8988T (cell line): ENCODE measurements around the gene OTUD7B.
"Not testable (repeated sequence)": the region's sequence is repeated elsewhere in the genome, so short reads cannot be mapped to it uniquely, and the experiment has no call there.

Experiments used
- DNase-seq: peaks from one replicate; pipeline ENCODE4 v3.0.0; 2011

OTUD7B gene

DNA sequence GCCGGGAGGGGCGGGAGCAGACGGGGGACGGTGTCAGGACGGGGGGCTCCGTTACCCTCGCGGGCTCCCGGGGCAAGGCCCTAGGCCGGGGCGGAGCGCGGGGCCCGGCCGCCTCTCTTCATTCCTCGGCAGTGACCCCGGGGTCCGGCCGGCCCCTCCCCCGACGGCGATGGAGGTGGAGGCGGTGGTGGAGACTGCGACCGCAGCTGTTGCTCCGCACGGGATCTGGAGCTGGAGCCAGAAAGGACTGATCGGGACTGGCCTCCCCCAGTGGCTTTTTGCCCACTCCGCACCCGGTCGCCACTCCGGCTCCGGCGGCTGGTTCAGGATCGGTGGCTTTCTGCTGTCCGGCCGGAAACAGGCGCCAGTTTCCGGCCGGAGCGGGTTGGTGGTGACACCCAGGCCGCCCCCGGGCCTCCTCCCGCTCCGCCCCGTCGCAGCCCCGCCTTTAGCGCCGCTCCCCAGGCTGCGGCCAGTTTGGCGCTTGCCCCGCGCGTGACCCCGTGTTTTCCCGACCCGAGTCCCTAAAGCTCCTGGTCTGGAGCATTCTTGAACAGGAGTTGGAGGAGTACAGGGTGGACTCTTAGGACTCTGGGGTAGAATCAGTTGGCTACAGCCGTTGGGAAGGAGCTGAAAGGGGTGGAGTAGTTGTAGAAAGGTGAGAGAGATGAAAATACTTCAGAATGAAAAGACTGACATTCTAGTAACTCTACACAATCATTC lies at the start of gene OTUD7B:
TSS of gene OTUD7B (minus strand) at position 334 of the 723 bp plus-strand sequence. CDS start 33,216 bp downstream, outside the sequence.
- DNase-seq: peak; percentile 63

DNA sequence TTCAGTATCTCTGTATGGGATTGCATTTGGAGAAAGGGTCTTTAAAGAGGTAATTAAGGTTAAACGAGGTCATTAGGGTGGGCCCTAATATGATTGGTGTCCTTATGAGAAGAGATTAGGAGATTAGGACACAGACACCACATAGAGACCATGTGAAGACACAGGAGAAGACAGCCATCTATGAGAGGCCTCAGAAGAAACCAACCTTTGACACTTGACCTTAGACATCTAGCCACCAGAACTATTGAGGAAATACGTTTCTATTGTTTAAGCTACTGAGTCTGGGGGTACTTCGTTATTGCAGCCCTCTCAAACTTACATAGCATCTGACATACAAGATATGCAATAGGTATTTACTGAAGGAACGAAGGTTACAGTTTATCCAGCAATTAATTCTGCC lies 49.7 kb upstream of the OTUD7B start:
- no peak for DNase-seq

DNA sequence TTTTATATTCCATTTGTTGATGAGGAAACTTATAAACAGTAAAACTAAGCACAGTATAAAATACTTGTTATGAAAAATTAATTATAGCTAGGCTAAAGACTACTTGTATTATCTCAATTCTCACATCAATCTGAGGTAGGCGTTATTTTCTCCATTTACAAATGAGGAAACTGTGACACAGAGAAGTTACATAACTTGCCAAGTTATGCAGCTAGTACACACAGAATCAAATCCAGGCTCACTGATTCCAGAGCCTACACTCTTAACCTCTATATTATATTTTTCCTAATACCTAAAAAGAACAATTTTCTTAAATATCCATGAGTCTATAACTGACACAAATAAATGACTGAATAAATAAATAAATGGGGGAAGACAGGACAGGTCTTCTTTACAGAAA lies 45.9 kb upstream of the OTUD7B start:
- no peak for DNase-seq

DNA sequence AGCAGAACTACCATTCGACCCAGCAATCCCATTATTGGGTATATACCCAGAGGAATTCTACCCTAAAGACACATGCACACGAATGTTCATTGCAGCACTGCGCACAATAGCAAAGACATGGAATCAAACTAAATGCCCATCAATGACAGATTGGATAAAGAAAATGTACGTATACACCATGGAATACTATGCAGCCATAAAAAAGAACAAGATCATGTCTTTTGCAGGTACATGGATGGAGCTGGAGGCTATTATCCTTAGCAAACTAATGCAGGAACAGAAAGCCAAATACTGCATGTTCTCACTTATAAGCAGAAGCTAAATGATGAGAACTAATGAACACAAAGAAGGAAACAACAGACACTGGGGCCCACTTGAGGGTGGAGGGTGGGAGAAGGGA lies 45.0 kb upstream of the OTUD7B start:
- DNase-seq: not testable (repeated sequence)

DNA sequence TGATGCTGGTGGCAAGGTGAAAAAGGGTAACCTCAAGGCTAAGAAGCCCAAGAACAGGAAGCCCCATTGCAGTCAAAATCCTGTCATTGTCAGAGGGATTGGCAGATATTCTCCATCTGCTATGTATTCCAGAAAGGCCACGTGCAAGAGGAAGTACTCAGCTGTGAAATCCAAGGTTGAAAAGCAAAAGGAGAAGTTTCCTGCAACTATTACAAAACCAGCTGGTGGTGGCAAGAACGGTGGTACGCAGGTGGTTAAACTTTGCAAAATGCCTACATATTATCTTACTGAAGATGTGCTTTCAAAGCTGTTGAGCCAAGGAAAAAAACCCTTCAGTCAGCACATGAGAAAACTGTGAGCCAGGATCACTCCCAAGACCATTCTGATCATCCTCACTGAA lies 43.4 kb upstream of the OTUD7B start:
- no peak for DNase-seq

DNA sequence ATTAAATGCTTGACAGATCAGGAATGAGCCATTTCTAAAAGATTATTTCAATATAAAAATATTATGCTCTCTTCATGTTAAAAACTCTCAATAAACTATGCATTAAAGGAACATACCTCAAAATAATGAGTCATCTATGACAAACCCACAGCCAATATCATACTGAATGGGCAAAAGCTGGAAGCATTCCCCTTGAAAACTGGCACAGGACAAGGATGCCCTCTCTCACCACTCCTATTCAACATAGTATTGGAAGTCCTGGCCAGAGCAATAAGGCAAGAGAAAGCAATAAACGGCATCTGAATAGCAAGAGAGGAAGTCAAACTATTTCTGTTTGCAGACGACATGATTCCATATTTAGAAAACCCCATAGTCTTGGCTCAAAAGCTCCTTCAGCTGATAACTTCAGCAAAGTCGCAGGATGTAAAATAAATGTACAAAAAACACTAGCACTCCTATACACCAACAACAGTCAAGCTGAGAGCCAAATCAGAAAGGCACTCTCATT lies 41.4 kb upstream of the OTUD7B start:
- not testable (repeated sequence) for DNase-seq

DNA sequence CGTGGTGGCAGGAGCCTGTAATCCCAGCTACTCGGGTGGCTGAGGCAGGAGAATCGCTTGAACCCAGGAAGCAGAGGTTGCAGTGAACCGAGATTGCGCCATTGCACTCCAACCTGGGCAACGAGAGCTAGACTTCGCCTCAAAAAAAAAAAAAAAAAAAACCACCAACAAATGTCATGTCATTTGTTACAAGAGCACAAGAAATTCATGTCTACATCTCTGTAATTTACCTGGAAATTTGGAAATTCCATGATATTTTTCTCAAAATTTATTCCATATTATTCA lies 40.5 kb upstream of the OTUD7B start:
- no peak for DNase-seq

DNA sequence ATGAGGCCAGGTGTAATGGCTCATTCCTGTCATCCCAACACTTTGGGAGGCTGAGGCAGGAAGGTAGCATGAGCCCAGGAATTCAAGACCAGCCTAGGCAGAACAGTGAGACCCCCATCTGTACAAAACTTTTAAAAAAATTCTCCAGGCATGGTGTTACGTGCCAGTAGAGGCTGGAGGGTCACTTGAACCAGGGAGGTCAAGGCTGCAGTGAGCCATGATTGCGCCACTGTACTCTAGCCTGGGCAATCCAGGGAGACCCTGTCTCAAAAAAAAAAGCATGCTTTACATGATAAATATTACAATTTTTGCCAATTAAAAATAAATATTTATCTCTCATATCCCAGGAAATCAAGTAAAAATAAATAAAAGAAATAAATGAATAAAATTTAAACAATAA lies 39.4 kb upstream of the OTUD7B start:
- DNase-seq: no peak

DNA sequence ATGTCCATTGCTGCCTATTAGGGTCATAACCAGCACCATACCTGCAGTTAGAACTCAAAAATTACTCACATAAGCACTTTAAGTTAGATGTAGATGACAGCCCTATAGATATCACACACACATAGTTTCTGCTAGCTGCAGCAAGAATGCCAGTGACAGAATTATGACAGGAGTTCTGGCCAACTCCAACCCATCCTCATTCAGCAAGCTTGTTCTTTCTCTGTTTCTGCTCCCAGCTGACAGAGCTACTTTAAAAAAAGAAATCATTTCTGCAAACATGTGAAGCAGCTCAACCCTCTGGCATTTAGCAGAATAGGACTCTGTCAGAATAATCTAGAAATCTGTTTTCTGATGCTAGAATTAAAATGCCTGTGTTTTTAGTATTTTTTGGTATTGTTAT lies 23.8 kb upstream of the OTUD7B start:
- no peak for DNase-seq

DNA sequence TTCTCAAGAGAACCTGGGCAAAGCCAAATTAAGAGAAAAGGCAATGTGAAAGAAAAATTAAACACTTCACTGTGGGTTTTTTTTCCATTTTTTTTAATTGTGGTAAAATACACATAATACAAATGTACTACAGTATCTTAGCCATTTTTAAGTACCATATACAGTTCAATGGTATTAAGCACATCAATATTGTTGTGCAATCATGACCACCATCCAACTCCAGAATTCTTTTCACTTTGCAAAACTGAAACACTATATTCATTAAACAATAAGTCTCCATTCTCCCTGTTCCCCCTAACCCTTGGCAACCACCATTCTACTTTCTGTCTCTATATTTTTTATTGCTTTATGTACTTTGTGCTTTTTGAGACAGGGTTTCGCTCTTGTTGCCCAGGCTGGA lies 17.8 kb upstream of the OTUD7B start:
- DNase-seq: no peak

DNA sequence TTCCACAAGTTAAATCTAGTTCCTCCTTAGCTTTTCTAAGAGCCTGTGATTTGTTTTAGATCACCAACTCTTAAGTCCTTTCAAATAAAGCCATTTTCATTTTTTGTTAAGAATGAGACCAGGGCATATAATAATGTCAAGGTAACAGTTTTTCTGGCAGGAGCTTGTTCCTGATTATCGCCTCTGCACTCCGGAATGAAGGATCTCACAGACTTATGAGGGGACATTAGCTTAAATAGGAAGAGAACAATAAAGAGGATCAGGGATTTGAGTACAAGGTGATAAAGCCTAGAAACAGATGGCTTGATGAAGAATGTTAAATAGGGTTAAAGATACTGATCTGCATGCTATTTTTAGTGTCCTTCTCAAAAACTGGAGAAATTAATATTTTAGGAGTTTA lies 13.6 kb upstream of the OTUD7B start:
- DNase-seq: no peak

DNA sequence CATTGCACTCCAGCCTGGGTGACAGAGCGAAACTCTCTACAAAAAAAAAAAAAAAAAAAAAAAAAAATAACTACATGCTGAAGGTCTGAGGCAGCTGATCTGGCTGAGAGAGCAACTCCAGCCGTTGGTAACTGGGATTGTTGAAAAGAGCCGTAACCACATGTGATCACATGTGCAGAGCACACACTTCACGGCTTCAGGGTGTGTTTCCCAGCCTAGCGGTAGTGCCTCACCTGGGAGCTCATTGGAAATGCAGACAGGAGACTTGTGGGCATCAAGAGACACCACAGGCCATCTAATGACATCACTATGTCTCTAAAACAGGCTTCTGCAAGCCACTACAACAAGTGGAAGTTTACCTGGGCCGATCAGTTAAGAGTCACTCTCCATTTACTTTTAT lies 11.8 kb upstream of the OTUD7B start:
- DNase-seq: no peak

DNA sequence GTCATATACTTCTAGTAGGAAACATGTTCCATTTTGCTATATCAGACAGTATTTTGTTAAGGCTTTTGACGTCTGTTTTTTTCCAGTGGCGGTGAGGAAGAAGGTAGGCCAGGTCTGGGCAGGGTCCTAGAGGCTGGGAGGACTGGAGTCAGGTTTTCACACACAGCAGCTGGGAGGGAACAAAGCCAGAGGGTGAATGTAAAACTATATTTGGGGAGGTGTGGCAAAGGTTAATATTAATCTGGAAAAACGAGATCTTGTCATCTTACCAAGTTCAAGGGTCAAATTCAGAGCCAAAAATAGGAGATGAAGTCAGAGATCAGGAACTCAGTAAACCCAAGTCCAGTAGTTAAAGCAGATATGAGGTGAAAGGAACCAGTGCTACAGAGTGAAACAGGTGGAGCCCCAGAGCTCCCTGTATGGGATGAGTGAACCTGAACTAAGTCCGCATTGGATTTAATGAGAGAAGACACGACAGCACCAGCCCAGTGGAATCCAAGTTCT lies 10.7 kb upstream of the OTUD7B start:
- no peak for DNase-seq

DNA sequence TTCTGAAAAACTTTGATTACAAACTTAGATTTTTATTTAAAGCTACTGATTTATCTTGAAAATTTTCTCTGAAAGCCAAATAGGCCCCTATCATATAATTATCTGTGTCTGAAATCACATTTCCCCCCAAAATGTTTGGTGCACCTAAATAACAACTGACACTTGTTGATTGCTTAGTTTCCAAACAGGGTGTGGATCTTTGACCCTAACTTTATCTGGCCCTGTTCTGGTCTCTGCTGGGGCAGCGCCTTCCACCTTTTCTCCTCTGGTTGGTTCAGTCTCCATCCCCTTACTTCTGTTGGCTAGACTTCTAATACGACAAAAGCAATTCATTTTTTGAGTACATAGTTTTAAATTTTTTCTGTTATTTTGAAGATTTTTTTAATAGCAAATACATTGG lies 10.2 kb upstream of the OTUD7B start:
- DNase-seq: no peak

DNA sequence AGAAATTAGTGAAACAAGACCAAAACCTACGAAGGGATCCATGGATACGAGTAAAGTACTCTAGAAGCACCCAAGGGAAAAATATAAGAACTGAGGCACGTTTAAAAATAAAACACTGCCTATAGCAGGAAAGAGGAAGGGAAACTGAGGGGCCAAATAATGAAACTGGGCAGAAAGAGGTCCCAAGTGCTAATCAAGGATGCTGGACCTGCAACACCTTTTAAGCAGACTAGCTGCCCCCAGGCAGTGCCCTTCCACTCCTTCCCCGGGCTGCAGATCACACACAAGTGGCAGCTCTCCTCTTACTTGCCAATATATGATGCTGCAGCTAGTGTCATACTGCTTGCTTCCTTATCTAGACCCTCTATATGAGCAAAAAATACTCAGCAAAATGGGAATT lies 7.6 kb upstream of the OTUD7B start:
- DNase-seq: no peak

DNA sequence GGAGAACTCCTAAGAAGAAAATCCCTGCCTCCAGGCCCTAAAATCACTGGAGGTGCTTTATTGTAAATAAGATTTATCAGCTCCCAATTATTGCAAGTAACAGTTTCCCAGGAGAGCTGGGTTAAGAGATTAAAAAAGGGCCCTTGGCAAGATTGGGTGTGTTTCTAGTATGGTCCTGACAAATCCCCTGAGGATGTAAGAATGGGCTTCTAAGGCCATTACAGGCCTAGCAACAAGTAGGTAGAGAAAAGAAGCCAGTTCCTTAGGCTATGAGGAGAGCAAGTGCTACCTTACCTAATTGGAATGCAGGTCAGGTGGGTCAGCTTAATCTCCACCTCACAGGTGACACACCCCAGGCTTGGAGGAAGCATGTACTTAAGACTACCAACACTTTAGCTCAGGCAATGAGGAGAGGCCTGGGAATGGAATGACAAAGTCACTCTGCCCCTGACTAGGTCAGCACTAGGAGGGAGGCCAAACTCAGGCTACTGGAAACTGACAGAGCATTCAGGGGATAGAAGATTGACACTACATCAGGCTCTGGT lies 6.8 kb upstream of the OTUD7B start:
- DNase-seq: no peak

DNA sequence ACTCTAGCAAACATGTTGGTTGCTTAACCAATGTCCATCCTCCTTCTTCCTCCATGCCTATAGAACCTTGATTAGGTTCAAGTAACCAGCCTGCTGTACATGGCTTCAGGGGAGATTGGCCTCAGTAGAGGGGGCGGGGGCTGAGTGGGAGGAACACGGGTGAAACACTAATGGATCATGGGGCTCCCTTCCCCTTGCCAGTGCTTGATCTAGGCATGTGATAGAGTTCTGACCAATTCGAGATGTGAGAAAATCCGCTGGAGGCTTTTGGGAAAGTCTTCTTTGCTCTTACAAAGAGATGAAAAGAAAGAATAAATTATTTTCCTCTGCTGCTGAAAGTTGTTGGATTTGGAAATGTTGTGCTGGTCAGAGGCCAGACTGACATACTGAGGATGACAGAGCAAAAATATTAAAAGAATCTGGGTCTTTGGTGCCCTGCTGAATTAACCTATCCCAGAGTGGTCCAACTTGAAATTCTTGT lies 5.2 kb upstream of the OTUD7B start:
- no peak for DNase-seq

DNA sequence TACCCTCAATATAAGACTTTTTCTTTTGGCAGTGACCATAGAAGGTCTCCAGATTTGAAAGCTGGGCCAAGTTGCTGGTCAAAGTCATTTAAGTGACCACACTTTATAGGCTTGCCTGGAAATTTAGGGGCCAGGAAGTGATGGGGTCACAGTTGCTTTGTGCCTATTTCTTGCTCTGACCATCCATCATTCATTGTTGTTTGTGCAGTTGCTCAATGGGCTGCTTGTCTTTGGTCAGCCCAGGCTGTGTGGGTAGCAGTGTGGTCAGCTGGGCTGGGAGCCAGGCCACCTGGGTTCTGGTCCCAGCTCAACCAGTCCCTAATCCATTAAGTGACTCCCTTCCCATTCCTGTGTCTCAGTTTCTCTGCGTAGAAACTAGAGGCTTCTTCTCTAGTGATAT lies 2.1 kb upstream of the OTUD7B start:
- no peak for DNase-seq

DNA sequence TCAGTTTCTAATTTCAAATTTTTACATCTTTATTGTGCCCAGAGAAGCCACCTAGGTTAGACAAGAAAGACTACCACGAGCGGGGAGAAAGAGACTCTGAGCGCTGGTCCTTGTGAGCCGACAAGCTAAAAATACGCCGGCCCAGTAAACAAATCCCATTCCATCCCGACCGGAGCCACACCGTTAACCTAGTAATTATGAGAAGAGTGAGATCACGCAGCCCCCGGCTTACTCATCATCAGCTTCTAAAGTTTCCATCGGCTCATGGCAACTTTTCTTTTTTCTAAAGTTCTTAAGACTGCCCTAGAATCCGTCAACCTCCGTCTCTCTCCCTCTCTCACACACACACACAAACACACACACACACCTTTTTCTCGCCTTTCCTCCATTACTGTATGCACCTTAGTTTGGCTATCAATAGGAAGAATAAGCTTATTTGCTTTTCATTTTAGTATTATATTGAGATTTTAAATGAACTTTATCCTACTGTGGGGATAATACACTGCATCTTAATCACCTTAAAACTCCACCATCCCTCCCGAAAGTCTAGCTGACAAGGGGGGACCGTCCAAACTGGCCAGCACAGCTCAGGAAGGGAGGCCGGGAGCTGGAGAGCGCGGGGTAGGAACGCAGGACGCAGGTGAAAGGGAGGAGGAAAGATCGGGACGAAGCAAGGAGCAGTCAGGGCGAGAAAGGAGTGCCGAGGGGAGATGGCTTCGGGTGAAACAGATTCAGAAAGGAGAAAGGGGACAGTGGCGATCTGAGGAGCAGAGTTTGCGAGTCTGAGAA lies 728 bp downstream of the OTUD7B start:
- peak; percentile 15 for DNase-seq

DNA sequence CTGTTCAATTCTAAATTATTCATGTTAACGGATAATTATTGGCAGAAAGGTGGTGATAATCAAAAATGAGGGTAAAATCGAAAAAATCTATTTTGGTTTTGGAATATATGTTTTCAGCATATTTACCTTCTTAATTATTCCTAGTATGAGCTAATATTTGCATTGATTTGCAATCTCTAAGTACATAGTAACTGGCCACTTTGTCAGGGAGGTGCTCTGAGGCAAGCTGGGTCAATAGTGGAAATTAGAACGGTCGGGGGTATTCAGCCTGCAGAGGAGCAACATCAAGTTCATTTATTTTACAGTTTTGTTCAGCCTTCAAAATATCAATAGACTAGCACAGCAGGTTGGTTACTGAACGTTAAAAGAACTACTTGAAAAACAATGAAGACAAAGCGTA lies 1.8 kb downstream of the OTUD7B start:
- DNase-seq: no peak

DNA sequence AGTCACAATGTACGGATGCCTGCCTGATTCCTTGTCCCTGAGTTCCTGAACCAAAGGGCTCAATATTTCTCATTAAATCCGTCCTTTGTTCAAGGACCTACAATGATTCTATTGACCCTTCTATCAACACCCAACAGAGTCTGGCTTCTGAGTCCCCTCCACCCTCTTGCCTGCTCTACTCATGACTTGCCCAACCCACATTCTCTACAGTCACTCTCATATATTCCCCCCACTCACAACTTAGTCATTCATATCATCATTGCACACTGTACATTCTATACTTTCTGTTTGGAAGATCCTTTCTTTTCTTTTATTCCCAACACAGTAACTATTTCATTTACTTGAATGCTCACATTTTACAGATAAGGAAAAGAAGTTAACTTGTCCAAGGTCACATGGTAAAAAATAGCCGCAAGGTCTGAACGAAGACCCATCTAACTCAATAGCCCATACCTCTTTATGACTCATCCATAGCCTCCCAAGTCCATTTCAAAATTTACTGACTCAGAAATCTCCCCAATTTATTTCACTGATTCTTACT lies 3.6 kb downstream of the OTUD7B start:
- no peak for DNase-seq

DNA sequence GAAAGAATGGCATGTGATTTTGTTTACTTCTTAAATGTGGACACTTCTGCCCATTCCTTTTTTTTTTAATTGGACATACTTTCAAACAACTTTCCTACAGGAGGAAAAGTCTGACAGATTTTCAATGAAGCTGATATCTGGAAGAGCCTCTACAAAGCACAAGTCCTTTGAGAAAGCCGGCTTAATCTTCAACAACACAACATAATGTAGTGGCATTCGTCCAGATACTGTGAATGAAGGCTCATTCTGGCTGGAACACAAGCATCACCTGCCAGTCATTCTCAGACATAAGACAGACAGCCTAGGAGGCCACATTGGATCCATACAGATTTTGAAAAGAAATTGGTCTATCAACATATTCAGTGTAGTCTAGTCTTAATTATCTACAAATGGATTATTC lies 4.9 kb downstream of the OTUD7B start:
- DNase-seq: no peak

DNA sequence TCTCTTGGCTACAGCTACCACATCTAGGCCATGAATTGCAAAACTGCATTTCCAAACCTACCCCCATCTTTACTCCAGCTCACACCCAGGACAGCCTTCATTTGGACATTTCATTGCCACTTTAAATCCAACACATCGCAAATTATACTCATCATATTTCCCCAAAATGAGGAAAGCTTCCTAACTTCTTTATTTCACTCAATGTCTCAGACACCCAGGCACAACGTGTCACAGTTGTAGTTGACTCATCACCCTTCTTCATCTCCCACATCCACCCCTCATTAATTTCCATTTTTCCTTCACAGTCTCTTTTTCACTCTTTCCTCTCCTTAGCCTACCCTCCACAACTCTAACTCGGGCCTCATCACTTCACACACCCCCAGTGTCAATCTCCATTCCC lies 6.7 kb downstream of the OTUD7B start:
- no peak for DNase-seq

DNA sequence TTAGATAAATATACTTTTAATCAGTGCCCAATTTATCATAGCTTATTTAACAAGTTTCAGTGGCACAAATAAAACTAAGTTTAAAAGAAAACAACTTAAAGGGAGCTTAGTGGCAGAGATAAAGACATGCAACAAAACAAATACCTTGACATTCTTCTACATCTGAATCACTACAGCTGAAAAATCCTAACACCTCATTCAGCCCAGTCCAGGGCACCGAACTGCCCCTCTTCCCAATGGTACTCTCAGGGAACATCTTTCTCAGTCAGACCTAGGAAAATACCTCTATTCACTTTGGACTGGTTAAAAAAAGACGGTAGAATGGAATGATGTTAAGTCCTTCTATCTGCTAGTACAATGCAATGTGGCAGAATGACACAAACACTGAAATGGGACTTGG lies 8.3 kb downstream of the OTUD7B start:
- DNase-seq: peak; percentile 23
